ENCODE measurements around the gene HYAL4.
"Not testable (repeated sequence)": the region's sequence is repeated elsewhere in the genome, so short reads cannot be mapped to it uniquely, and the experiment has no call there.

HYAL4 gene

GRCh38 chr7:123871998-123872867 is 27.3 kb downstream of the HYAL4 start:
- no peak overlapping the region for H3K4me3 ChIP-seq (ENCODE audit: low read length)

DNA sequence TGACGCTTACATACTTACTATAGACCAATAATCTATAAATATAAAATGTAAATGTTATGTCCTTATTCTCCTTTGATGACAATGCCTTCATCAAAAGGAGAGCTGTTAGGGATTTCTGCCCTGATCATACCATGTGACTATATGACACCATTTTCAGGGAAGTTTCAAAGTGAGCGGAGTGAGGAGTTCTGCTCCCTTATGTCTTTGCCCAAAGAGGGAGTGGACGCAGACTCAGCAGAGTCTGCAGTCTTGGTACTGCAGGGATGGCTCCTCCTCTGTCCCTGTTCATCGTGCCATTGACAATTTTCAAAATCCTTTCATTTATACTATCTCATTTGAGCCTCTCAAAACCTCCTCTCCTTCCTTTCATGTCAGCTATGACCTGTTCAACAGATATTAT is 27.9 kb downstream of the HYAL4 start:
- Histone ChIP-seq H3K9ac (ENCODE audit: low read depth, low read length) (no peak overlapping the region), H3K4me3 (ENCODE audit: low read length) (no peak overlapping the region), H3K4me1 (ENCODE audit: insufficient read depth, low read length) (no peaks in the 10 kb centered on the region), H3K27ac (ENCODE audit: low read length) (no peak overlapping the region), H3K36me3 (ENCODE audit: insufficient read depth, low read depth, low read length) (no peaks in the 10 kb centered on the region), H3K9me3 (ENCODE audit: insufficient read depth, low read depth, low read length) (no peaks in the 10 kb centered on the region), H3K27me3 (ENCODE audit: insufficient read depth, low read length) (no peaks in the 10 kb centered on the region)

More at GRCh38 chr7:123871998-123872867, 27.3 kb downstream of the HYAL4 start:
- Histone ChIP-seq H3K9ac (ENCODE audit: low read depth, low read length) (no peak overlapping the region), H3K9me3 (ENCODE audit: insufficient read depth, low read depth, low read length) (no peaks in the 10 kb centered on the region), H3K27me3 (ENCODE audit: insufficient read depth, low read length) (no peaks in the 10 kb centered on the region), H3K4me1 (ENCODE audit: insufficient read depth, low read length) (no peaks in the 10 kb centered on the region), H3K36me3 (ENCODE audit: insufficient read depth, low read depth, low read length) (no peaks in the 10 kb centered on the region), H3K27ac (ENCODE audit: low read length) (no peak overlapping the region)

GRCh38 chr7:123876557-123877256 is 31.7 kb downstream of the HYAL4 start:
- Histone ChIP-seq H3K27me3 (ENCODE audit: insufficient read depth, low read length) (no peaks in the 10 kb centered on the region), H3K4me1 (ENCODE audit: insufficient read depth, low read length) (no peaks in the 10 kb centered on the region), H3K27ac (ENCODE audit: low read length) (no peak overlapping the region), H3K9me3 (ENCODE audit: insufficient read depth, low read depth, low read length) (no peaks in the 10 kb centered on the region), H3K4me3 (ENCODE audit: low read length) (no peak overlapping the region), H3K9ac (ENCODE audit: low read depth, low read length) (no peak overlapping the region), H3K36me3 (ENCODE audit: insufficient read depth, low read depth, low read length) (no peaks in the 10 kb centered on the region)

DNA sequence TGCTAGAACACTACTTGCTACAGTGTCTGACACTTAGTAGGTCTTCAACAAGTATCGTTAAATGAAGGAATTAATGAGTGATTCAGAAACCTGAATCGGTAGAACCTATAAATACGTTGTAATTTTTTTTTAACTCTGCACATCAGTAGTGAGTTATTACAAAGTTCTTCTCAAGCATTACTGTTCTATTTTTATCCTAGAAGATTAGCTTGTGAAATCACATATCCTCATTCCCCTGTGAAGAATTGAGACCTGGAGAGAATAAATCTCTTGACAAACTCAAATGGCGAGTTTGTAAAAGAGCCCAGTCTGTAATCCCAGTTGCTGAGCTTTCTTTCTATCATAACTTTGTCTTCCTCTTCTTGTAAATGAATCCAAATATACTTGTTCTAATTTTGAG is 34.7 kb downstream of the HYAL4 start:
- H3K9me3 ChIP-seq (ENCODE audit: insufficient read depth, low read depth, low read length) = no peaks in the 10 kb centered on the region
- H3K9ac ChIP-seq (ENCODE audit: low read depth, low read length) = no peak overlapping the region
- no peaks in the 10 kb centered on the region for H3K4me1 ChIP-seq (ENCODE audit: insufficient read depth, low read length)
- H3K27me3 ChIP-seq (ENCODE audit: insufficient read depth, low read length) = no peaks in the 10 kb centered on the region
- H3K4me3 ChIP-seq (ENCODE audit: low read length) = no peak overlapping the region
- no peaks in the 10 kb centered on the region for H3K36me3 ChIP-seq (ENCODE audit: insufficient read depth, low read depth, low read length)
- H3K27ac ChIP-seq (ENCODE audit: low read length) = no peak overlapping the region

DNA sequence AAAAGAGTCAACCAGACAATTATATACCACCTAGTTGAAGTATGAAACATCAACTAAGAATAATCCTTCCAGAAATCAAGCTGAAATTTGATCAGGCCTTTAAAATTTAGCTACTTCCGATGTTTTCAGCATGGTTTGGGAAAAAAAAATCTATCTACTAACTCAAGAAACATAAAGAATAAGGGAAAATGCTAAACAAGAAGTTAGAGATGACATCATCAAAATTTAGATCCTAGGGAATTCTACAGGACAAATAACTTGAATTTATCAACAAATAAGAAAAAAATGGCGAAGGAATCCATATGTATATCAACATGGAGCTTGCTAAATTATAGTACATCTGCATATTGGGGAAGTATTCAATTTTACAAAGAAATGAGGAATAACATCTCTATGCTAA is 36.3 kb downstream of the HYAL4 start:
- Histone ChIP-seq H3K4me1 (ENCODE audit: insufficient read depth, low read length) (no peaks in the 10 kb centered on the region), H3K36me3 (ENCODE audit: insufficient read depth, low read depth, low read length) (no peaks in the 10 kb centered on the region), H3K9ac (ENCODE audit: low read depth, low read length) (no peak overlapping the region), H3K27ac (ENCODE audit: low read length) (no peak overlapping the region), H3K4me3 (ENCODE audit: low read length) (no peak overlapping the region), H3K27me3 (ENCODE audit: insufficient read depth, low read length) (no peaks in the 10 kb centered on the region), H3K9me3 (ENCODE audit: insufficient read depth, low read depth, low read length) (no peaks in the 10 kb centered on the region)

GRCh38 chr7:123883154-123883553 is 38.2 kb downstream of the HYAL4 start:
- no peak overlapping the region for H3K27ac ChIP-seq (ENCODE audit: low read length)
- H3K27me3 ChIP-seq (ENCODE audit: insufficient read depth, low read length) = no peaks in the 10 kb centered on the region
- H3K4me3 ChIP-seq (ENCODE audit: low read length) = no peak overlapping the region
- no peaks in the 10 kb centered on the region for H3K9me3 ChIP-seq (ENCODE audit: insufficient read depth, low read depth, low read length)
- H3K4me1 ChIP-seq (ENCODE audit: insufficient read depth, low read length) = no peaks in the 10 kb centered on the region
- no peaks in the 10 kb centered on the region for H3K36me3 ChIP-seq (ENCODE audit: insufficient read depth, low read depth, low read length)
- H3K9ac ChIP-seq (ENCODE audit: low read depth, low read length) = no peak overlapping the region

- no peaks in the 10 kb centered on the region for H3K4me1 ChIP-seq (ENCODE audit: insufficient read depth, low read length)
- H3K4me3 ChIP-seq (ENCODE audit: low read length) = no peak overlapping the region
- H3K9ac ChIP-seq (ENCODE audit: low read depth, low read length) = no peak overlapping the region
- peaks cover 8% of the 10 kb centered on the region; the same call in 1 of the 2 replicates for H3K9me3 ChIP-seq (ENCODE audit: insufficient read depth, low read depth, low read length)
- H3K27ac ChIP-seq (ENCODE audit: low read length) = no peak overlapping the region
- no peaks in the 10 kb centered on the region for H3K27me3 ChIP-seq (ENCODE audit: insufficient read depth, low read length)
- H3K36me3 ChIP-seq (ENCODE audit: insufficient read depth, low read depth, low read length) = no peaks in the 10 kb centered on the region
These were observed 43.2 kb downstream of the HYAL4 start for GRCh38 chr7:123888192-123888591.

DNA sequence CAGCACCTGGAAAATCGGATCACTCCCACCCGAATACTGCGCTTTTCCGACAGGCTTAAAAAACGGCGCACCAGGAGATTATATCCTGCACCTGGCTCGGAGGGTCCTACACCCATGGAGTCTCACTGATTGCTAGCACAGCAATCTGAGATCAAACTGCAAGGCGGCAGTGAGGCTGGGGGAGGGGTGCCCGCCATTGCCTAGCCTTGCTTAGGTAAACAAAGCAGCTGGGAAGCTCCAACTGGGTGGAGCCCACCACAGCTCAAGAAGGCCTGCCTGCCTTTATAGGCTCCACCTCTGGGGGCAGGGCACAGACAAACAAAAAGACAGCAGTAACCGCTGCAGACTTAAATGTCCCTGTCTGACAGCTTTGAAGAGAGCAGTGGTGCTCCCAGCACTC is 49.8 kb downstream of the HYAL4 start:
- H3K4me1 ChIP-seq (ENCODE audit: insufficient read depth, low read length); H3K27me3 ChIP-seq (ENCODE audit: insufficient read depth, low read length); H3K36me3 ChIP-seq (ENCODE audit: insufficient read depth, low read depth, low read length); H3K27ac ChIP-seq (ENCODE audit: low read length); H3K4me3 ChIP-seq (ENCODE audit: low read length); H3K9ac ChIP-seq (ENCODE audit: low read depth, low read length): not testable (repeated sequence)
- H3K9me3 ChIP-seq (ENCODE audit: insufficient read depth, low read depth, low read length) = peaks cover 24% of the 10 kb centered on the region; the same call in 1 of the 2 replicates

DNA sequence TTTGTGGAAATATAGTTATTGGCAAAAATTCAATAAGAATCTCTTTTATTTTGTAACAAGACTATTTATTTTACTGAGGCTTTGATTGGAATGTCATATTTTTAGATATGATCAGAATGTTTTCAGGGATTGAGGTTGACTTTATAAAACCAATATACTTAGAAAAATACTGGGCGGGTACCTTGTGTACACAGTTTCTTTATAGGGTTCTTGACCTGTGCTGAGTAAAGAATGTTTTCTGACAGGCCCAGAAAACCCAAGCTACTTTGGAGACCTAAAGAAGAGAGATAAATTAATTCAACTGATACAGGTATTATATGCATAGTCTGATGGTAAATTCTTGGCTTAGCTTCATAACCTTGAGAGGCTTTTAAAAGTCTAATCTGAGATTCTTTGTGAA is 56.1 kb downstream of the HYAL4 start:
- Histone ChIP-seq H3K9ac (ENCODE audit: low read depth, low read length) (no peak overlapping the region), H3K4me1 (ENCODE audit: insufficient read depth, low read length) (no peaks in the 10 kb centered on the region), H3K27ac (ENCODE audit: low read length) (no peak overlapping the region), H3K4me3 (ENCODE audit: low read length) (no peak overlapping the region), H3K9me3 (ENCODE audit: insufficient read depth, low read depth, low read length) (peaks cover 31% of the 10 kb centered on the region), H3K36me3 (ENCODE audit: insufficient read depth, low read depth, low read length) (no peaks in the 10 kb centered on the region), H3K27me3 (ENCODE audit: insufficient read depth, low read length) (no peaks in the 10 kb centered on the region)

- Histone ChIP-seq H3K9me3 (ENCODE audit: insufficient read depth, low read depth, low read length) (peaks cover 34% of the 10 kb centered on the region), H3K36me3 (ENCODE audit: insufficient read depth, low read depth, low read length) (no peaks in the 10 kb centered on the region), H3K4me1 (ENCODE audit: insufficient read depth, low read length) (no peaks in the 10 kb centered on the region; the same call in 1 of the 2 replicates), H3K27me3 (ENCODE audit: insufficient read depth, low read length) (no peaks in the 10 kb centered on the region), H3K9ac (ENCODE audit: low read depth, low read length) (no peak overlapping the region), H3K4me3 (ENCODE audit: low read length) (no peak overlapping the region; the same call in 1 of the 2 replicates), H3K27ac (ENCODE audit: low read length) (no peak overlapping the region)
These were observed 60.7 kb downstream of the HYAL4 start for GRCh38 chr7:123905714-123906113.

DNA sequence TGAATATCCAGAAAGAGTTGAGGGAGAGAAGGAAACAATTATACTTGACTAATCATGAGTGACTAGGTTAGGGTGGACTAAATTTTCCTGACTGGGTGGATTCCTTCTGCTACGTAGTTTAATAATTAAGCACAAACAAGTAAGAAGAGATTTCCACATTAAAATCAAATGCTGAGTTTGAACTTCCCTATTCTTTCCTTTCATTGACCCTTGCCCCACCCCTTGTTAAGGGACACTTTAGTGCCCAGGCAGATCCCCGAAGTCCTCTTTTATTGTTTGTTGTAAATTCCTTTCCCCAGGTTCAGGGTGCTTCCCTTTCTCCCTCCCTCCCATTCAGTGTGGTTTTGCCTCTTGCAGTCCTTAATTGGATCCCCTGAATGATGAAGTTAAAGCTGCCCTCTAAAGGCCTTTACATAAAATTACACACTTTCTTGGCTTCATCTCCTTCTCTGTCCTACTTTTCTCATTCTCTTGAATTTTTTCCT is 71.3 kb downstream of the HYAL4 start:
- H3K4me1 ChIP-seq (ENCODE audit: insufficient read depth, low read length) = peaks cover 4% of the 10 kb centered on the region; the same call in 1 of the 2 replicates
- no peak overlapping the region for H3K4me3 ChIP-seq (ENCODE audit: low read length)
- H3K27me3 ChIP-seq (ENCODE audit: insufficient read depth, low read length) = no peaks in the 10 kb centered on the region
- no peaks in the 10 kb centered on the region for H3K9me3 ChIP-seq (ENCODE audit: insufficient read depth, low read depth, low read length)
- H3K27ac ChIP-seq (ENCODE audit: low read length) = no peak overlapping the region
- H3K9ac ChIP-seq (ENCODE audit: low read depth, low read length) = no peak overlapping the region
- no peaks in the 10 kb centered on the region for H3K36me3 ChIP-seq (ENCODE audit: insufficient read depth, low read depth, low read length)

DNA sequence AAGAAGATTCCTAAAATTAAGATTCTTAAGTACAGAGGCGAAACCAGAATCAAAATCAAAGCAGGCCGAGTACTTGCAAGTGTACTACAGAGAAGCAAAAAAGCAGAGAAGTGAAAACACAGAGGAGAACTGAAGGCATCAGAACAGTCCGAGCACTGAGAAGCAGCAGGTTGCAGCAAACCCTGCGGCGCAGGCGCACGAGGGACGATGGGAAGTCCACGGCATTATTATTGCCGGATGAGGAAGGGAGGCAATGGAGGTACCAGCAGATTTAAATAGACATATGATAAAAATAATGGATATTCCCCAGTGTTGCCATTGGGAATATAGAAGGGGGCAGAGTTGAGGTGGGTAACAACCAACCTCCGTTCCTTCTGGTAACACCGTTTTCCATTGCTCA is 72.9 kb downstream of the HYAL4 start:
- no peaks in the 10 kb centered on the region for H3K36me3 ChIP-seq (ENCODE audit: insufficient read depth, low read depth, low read length)
- H3K27me3 ChIP-seq (ENCODE audit: insufficient read depth, low read length) = no peaks in the 10 kb centered on the region
- peaks cover 4% of the 10 kb centered on the region; the same call in 1 of the 2 replicates for H3K4me1 ChIP-seq (ENCODE audit: insufficient read depth, low read length)
- H3K27ac ChIP-seq (ENCODE audit: low read length) = no peak overlapping the region
- H3K9ac ChIP-seq (ENCODE audit: low read depth, low read length) = no peak overlapping the region
- H3K4me3 ChIP-seq (ENCODE audit: low read length) = no peak overlapping the region
- H3K9me3 ChIP-seq (ENCODE audit: insufficient read depth, low read depth, low read length) = no peaks in the 10 kb centered on the region
